ENCODE results near the gene PLA2G1B. TPM values are rescaled to one million over a fixed set of nuclear protein-coding genes. Genes with fewer than 3 reads are reported as not detected.

Gene PLA2G1B
- total and polyA plus RNA-seq, 7 donors = 7.8 TPM; not detected in 6

DNA sequence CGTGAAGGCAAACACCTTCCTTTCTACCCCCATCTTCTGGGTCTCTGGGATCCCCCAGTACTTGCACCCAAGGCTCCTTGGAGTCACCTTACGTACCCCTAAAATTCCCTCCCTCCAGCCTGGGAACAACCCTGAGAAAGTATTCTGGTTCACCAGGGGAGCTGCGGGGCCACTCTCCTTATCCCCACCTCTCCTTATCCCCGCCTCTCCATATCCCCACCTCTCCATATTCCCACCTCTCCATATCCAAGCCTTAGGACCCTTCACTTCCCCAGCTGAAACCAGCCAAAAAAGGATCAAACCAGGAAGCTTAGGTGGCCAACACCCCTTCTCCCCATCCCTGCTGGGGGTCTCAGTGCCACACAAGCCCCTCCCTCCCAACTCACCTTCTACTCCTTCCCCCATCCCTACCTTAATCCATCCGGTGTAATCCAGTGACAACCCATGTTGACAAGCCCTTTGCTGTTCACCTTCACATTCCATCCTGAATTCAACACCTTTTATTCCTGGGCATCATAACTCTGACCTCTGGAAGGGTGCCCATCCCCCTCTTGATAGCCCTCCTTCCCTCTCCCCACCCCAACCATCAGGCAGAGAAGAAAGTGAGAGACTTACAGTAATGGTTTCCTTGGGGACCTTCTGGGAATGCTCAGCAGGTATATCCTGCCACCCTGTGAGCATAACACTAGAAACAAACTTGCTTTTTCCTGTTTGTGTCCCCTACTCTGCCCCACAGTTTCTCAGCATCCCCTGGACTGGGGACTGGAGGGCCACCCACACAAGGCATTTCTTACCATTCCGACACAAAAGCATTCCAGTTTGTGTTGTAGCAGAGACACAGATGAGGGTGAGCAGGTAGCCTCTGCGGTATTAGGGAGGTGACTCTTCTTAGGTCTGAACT lies 43.0 kb upstream of the PLA2G1B start:
- intact Hi-C loops (cut with DNase I) = no loop called here
- TF ChIP-seq POLR2A (IDR thresholded peaks at IDR 0.05) = no peak
- TF ChIP-seq, protein P1, sequence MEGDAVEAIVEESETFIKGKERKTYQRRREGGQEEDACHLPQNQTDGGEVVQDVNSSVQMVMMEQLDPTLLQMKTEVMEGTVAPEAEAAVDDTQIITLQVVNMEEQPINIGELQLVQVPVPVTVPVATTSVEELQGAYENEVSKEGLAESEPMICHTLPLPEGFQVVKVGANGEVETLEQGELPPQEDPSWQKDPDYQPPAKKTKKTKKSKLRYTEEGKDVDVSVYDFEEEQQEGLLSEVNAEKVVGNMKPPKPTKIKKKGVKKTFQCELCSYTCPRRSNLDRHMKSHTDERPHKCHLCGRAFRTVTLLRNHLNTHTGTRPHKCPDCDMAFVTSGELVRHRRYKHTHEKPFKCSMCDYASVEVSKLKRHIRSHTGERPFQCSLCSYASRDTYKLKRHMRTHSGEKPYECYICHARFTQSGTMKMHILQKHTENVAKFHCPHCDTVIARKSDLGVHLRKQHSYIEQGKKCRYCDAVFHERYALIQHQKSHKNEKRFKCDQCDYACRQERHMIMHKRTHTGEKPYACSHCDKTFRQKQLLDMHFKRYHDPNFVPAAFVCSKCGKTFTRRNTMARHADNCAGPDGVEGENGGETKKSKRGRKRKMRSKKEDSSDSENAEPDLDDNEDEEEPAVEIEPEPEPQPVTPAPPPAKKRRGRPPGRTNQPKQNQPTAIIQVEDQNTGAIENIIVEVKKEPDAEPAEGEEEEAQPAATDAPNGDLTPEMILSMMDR (IDR thresholded peaks at IDR 0.05) = no peak
- TF ChIP-seq EP300 (IDR thresholded peaks at IDR 0.05) = no peak
- TF ChIP-seq POLR2AphosphoS5 (IDR thresholded peaks at IDR 0.05) = no peak
- Histone ChIP-seq H3K4me1 (peaks cover 0 to 21% (median 18%) of the 10 kb centered on the region in 4 donors), H3K27ac (no peak overlapping the region), H3K9me3 (no peaks in the 10 kb centered on the region), H3K27me3 (peaks cover 29 to 80% (median 53%) of the 10 kb centered on the region in 3 donors), H3K36me3 (no peaks in the 10 kb centered on the region), H3K4me3 (no peak overlapping the region)
- 47 to 66% methylated on average over 7 of the region's 7 CpGs for WGBS, 2 donors
- DNase-seq = no peak

DNA sequence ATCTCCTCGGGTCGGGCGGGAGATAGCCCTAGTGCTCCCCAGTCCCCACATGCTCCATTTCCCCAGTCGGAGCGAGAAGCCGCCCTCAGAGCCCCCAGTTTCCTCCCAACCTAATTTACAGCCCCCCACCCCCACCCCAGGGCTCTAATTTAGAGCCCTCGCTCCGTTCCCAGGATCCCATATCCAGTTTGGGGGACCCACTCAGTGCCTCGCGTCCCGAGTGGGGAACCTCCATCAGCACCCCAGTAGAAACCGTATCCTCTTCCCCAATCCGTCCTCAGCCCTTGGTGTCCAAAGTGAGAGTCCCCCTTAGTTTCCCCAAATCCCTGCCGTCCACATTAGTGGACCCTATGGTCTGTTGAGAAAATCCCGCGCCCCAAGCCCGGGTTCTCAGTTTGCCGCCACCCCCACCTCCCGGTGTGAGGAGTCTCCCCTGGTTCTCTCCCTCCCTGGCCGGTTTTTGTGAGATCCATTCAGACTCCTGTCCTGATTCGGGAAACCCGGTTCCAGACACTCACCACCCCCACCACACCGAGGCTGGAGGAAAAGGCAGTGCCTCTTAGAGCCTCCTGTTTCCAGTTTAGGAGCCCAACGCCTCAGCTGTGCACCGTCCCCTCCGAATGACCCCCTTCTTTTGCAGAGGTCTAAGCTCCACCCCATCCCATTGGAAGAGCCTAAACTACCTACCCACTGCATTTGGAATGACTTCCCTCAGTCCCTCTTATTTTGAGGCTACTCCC lies 42.2 kb upstream of the PLA2G1B start:
- Histone ChIP-seq H3K9me3 (no peaks in the 10 kb centered on the region), H3K4me3 (peak overlapping the region in 3 of 4 donors; percentile 31 to 48 (median 47)), H3K36me3 (no peaks in the 10 kb centered on the region), H3K27ac (no peak overlapping the region), H3K27me3 (peaks cover 27 to 72% (median 53%) of the 10 kb centered on the region in 3 donors), H3K4me1 (peaks cover 0 to 21% (median 18%) of the 10 kb centered on the region in 4 donors)
- 4 to 5% methylated on average over 26 of the region's 26 CpGs for WGBS, 2 donors
- no peak for TF ChIP-seq EP300 (IDR thresholded peaks at IDR 0.05)
- TF ChIP-seq, protein P1 (IDR thresholded peaks at IDR 0.05) = no peak
- TF ChIP-seq POLR2A (IDR thresholded peaks at IDR 0.05) = no peak
- TF ChIP-seq POLR2AphosphoS5 (IDR thresholded peaks at IDR 0.05) = no peak
- intact Hi-C loops (cut with DNase I) = no loop called here
- no peak for DNase-seq

DNA sequence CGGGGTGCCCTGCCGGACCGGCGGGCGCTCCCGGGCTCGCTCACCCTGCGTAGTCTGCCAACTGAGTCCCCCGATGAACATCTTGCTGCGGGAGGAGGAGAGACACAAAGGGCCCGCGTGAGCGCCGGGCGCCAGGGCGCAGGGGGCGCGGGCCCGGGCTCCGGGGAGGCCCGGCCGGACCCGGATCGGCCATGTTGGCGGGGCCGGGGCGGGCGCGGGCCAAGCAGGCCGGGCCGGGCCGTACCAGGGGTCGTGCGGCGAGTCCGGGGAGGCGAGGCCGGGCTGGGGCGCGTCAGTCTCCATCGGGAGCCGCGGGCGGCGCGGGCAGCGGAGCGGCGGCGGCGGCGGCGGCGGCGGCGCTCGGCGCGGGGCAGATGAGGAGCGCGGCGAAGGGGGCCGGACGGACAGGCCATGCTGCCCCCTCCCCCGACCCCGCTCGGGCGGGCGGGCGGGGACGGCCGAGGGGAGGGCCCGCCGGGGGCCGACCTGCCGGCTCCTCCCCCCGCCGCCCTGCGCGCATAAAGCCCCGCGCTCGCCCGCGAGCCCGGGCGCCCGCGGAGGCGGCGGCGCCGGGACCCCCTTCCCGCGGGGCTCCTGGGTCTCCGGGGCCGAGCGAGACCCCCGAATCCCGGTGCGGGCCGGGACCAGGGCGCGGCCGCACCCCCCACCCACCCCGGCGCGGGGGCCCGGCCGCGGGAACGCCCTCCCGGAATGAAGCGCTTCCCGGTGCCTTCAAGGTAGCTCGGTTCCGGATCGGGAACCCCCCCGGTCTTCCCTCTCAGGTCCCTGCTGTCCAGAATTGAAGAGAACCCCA lies 41.4 kb upstream of the PLA2G1B start, which contains the start of gene MSI1:
TSS of gene MSI1 (minus strand) at position 376 of the 814 bp plus-strand sequence. CDS start at position 303, 73 bp downstream.
- no peak for DNase-seq
- peak within 1 kb of the TSS in 3 of 4 donors; percentile 31 to 48 (median 47) for H3K4me3 ChIP-seq
- peak within 1 kb of the TSS in 1 of 4 donors; percentile 43 for H3K27ac ChIP-seq
- H3K4me1 ChIP-seq = peaks cover 0 to 21% (median 18%) of the 10 kb centered on the region in 4 donors
- WGBS, 2 donors = 1% methylated on average over 118 to 119 of the region's 119 CpGs
- intact Hi-C loops (cut with DNase I) = no loop called here
- H3K9me3 ChIP-seq = no peaks in the 10 kb centered on the region
- no peak for TF ChIP-seq EP300 (IDR thresholded peaks at IDR 0.05)
- TF ChIP-seq, protein P1 (IDR thresholded peaks at IDR 0.05) = no peak
- TF ChIP-seq POLR2A (IDR thresholded peaks at IDR 0.05) = no peak
- no peak for TF ChIP-seq POLR2AphosphoS5 (IDR thresholded peaks at IDR 0.05)
- H3K27me3 ChIP-seq = peaks cover 27 to 65% (median 53%) of the 10 kb centered on the region in 3 donors
- H3K36me3 ChIP-seq = no peaks in the 10 kb centered on the region

Measured in sigmoid colon (tissue), 7 donors.